B cell (primary cell): ENCODE measurements around the gene PHACTR3.

Source experiments
- CTCF ChIP-seq: fragments of 200-600 bp; IDR thresholded peaks from one replicate; pipeline ENCODE4 v1.8.0; 2022; ENCODE audit warnings: antibody characterized with exemption, mild to moderate bottlenecking
- EZH2 ChIP-seq: IDR thresholded peaks from 2 replicates; pipeline ENCODE4 v1.6.1; 2012; ENCODE audit warnings: borderline replicate concordance, low read depth, mild to moderate bottlenecking, moderate library complexity, low read length; ENCODE audit not compliant: insufficient read depth, poor library complexity, severe bottlenecking

GRCh38 chr20:59813126-59813947 is 209.0 kb downstream of the PHACTR3 start:
- TF ChIP-seq CTCF (no peak), EZH2 (no peak)
